WTC11 (cell line): ENCODE data around the gene ATL2. TPM values are rescaled to one million over a fixed set of nuclear protein-coding genes. Genes with fewer than 3 reads are reported as not detected.

Experiments
- ATAC-seq: fragments of 200-7000 bp; cut with Tn5 transposase; 2 replicates; pipeline ENCODE4 v1.10.0; 2021; ENCODE audit warnings: mild to moderate bottlenecking, moderate library complexity
- CTCF ChIA-PET: fragments of 300-600 bp; sonication (Branson Sonifier 250); formaldehyde crosslinking; loops from one replicate; lab custom pipeline; 2021; ENCODE audit warnings: antibody characterized with exemption; lab: Charles Lee
- POLR2A ChIA-PET: fragments of 350-600 bp; sonication (Branson Sonifier 250); formaldehyde crosslinking; loops from one replicate; lab custom pipeline; 2021; ENCODE audit warnings: antibody characterized with exemption; lab: Charles Lee
- DNase-seq: peaks from one replicate; pipeline ENCODE4 v3.0.0; 2021; ENCODE audit warnings: low spot score
- H3K27ac Mint-ChIP-seq: 2 replicates; pipeline ENCODE4 v1.8.0; 2021; ENCODE audit warnings: mixed read lengths
- H3K27me3 Mint-ChIP-seq: 2 replicates; pipeline ENCODE4 v1.8.0; 2021; ENCODE audit warnings: low read depth, mild to moderate bottlenecking, moderate library complexity, mixed read lengths
- H3K36me3 Mint-ChIP-seq: 2 replicates; pipeline ENCODE4 v1.8.0; 2021; ENCODE audit warnings: mixed read lengths
- H3K4me1 Mint-ChIP-seq: 2 replicates; pipeline ENCODE4 v1.8.0; 2022; ENCODE audit warnings: mixed read lengths
- H3K4me3 Mint-ChIP-seq: 2 replicates; pipeline ENCODE4 v1.8.0; 2021; ENCODE audit warnings: mild to moderate bottlenecking, moderate library complexity, mixed read lengths
- H3K9me3 Mint-ChIP-seq: 2 replicates; pipeline ENCODE4 v1.8.0; 2021; ENCODE audit warnings: mixed read lengths
- CREM ChIP-seq: sonication (generic); formaldehyde crosslinking; IDR thresholded peaks from 2 replicates; pipeline ENCODE4 v1.8.1; 2022; ENCODE audit warnings: mild to moderate bottlenecking, missing genetic modification reagents, moderate library complexity
- GABPB1 ChIP-seq: sonication (generic); formaldehyde crosslinking; IDR thresholded peaks from 2 replicates; pipeline ENCODE4 v1.8.1; 2023; ENCODE audit warnings: mild to moderate bottlenecking, missing genetic modification reagents
- MXD4 ChIP-seq: fragments of 250-450 bp; sonication (Bioruptor Pico); IDR thresholded peaks from 2 replicates; pipeline ENCODE4 v1.8.0; 2021; ENCODE audit warnings: mild to moderate bottlenecking, moderate library complexity, borderline replicate concordance
- PRRX2 ChIP-seq: fragments of 250-450 bp; sonication (Bioruptor Pico); IDR thresholded peaks from 2 replicates; pipeline ENCODE4 v1.8.0; 2021; ENCODE audit warnings: mild to moderate bottlenecking
- TP53 ChIP-seq: sonication (generic); formaldehyde crosslinking; IDR thresholded peaks from 2 replicates; pipeline ENCODE4 v1.8.1; 2023; ENCODE audit warnings: mild to moderate bottlenecking, missing genetic modification reagents
- ZNF121 ChIP-seq: sonication (generic); formaldehyde crosslinking; IDR thresholded peaks from 2 replicates; pipeline ENCODE4 v1.8.0; 2023; ENCODE audit warnings: missing genetic modification reagents
- ZNF219 ChIP-seq: sonication (generic); formaldehyde crosslinking; IDR thresholded peaks from 2 replicates; pipeline ENCODE4 v1.8.0; 2023; ENCODE audit warnings: missing genetic modification reagents, mild to moderate bottlenecking, borderline replicate concordance
- ZNF396 ChIP-seq: fragments of 250-450 bp; sonication (Bioruptor Pico); IDR thresholded peaks from 2 replicates; pipeline ENCODE4 v1.8.0; 2021; ENCODE audit warnings: mild to moderate bottlenecking, moderate library complexity, borderline replicate concordance
- ZNF416 ChIP-seq: fragments of 250-450 bp; sonication (Bioruptor Pico); IDR thresholded peaks from 2 replicates; pipeline ENCODE4 v1.9.0; 2021; ENCODE audit warnings: mild to moderate bottlenecking, inconsistent platforms
- total RNA-seq: library from RNA; stranded (reverse); gene quantifications from 3 replicates; pipeline ENCODE4 v1.2.3, GENCODE V29; 2021
- TF ChIP-seq, protein P1 (sequence below): sonication (generic); formaldehyde crosslinking; conservative IDR thresholded peaks from 2 replicates; pipeline ENCODE4 v1.8.1; 2023; ENCODE audit warnings: mild to moderate bottlenecking, low read depth, missing genetic modification reagents, moderate library complexity
- TF ChIP-seq, protein P2 (sequence below): fragments of 250-450 bp; sonication (Bioruptor Pico); IDR thresholded peaks from 2 replicates; pipeline ENCODE4 v1.9.0; 2021; ENCODE audit warnings: mild to moderate bottlenecking
- TF ChIP-seq, protein P3 (sequence below): sonication (generic); formaldehyde crosslinking; IDR thresholded peaks from 2 replicates; pipeline ENCODE4 v1.8.1; 2022; ENCODE audit warnings: mild to moderate bottlenecking, missing genetic modification reagents, moderate library complexity, borderline replicate concordance
- TF ChIP-seq, protein P4 (sequence below): sonication (generic); formaldehyde crosslinking; IDR thresholded peaks from 2 replicates; pipeline ENCODE4 v1.8.0; 2022; ENCODE audit warnings: mild to moderate bottlenecking, missing genetic modification reagents
- TF ChIP-seq, protein P5 (sequence below): sonication (generic); formaldehyde crosslinking; IDR thresholded peaks from 2 replicates; pipeline ENCODE4 v1.8.1; 2022; ENCODE audit warnings: low read depth, mild to moderate bottlenecking, moderate library complexity, missing genetic modification reagents, borderline replicate concordance
- TF ChIP-seq, protein P6 (sequence below): sonication (generic); formaldehyde crosslinking; IDR thresholded peaks from 2 replicates; pipeline ENCODE4 v1.8.1; 2022; ENCODE audit warnings: mild to moderate bottlenecking, moderate library complexity, missing genetic modification reagents
- TF ChIP-seq, protein P7 (sequence below): sonication (generic); formaldehyde crosslinking; IDR thresholded peaks from 2 replicates; pipeline ENCODE4 v1.8.1; 2022; ENCODE audit warnings: missing genetic modification reagents, borderline replicate concordance

The ATL2 gene
- total RNA-seq, 1 experiment from 2014 or later: 90.5 TPM

DNA sequence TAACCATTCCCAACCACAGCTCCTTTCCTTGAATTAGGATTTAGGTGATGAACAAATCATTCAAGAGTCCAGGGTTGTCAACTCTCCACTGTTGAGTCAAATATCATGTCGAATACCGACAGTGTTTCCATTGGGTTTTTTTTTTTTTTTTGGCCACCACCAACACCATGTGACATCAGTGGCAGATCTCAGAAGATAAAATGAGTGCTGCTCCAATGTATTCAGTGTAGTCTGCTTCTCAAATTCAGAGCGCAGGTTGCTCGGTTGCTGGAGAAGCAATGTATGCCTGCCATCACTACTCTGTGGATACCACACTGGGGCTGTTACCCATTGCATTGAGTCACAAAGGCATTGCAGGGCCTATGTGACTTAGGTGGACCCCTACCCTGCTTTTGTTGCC lies 10.8 kb upstream of the ATL2 start:
- H3K9me3 Mint-ChIP-seq: no peaks in the 10 kb centered on the region
- ChIA-PET POLR2A (interaction anchor here (0.7 kb wide), 2 partner anchors 11 to 30 kb away, joined by 3 to 5 read pairs; partner anchors contain the start of gene ATL2), CTCF (interaction anchor here (1.8 kb wide), 1 partner anchor 120 kb away, joined by 5 read pairs; no protein-coding TSS in a partner anchor)
- no peak overlapping the region for H3K27ac Mint-ChIP-seq
- DNase-seq: no peak
- no peaks in the 10 kb centered on the region for H3K36me3 Mint-ChIP-seq
- ATAC-seq: no peak
- peaks cover 6% of the 10 kb centered on the region for H3K4me1 Mint-ChIP-seq
- H3K4me3 Mint-ChIP-seq: no peak overlapping the region
- TF ChIP-seq MXD4 (no peak), PRRX2 (CRISPR knock-in tag) (no peak), GABPB1 (no peak), ZNF396 (CRISPR knock-in tag) (no peak), ZNF121 (CRISPR knock-in tag) (no peak), ZNF416 (CRISPR knock-in tag) (no peak), TP53 (CRISPR knock-in tag) (no peak), ZNF219 (no peak), CREM (no peak)
- TF ChIP-seq, protein P1, sequence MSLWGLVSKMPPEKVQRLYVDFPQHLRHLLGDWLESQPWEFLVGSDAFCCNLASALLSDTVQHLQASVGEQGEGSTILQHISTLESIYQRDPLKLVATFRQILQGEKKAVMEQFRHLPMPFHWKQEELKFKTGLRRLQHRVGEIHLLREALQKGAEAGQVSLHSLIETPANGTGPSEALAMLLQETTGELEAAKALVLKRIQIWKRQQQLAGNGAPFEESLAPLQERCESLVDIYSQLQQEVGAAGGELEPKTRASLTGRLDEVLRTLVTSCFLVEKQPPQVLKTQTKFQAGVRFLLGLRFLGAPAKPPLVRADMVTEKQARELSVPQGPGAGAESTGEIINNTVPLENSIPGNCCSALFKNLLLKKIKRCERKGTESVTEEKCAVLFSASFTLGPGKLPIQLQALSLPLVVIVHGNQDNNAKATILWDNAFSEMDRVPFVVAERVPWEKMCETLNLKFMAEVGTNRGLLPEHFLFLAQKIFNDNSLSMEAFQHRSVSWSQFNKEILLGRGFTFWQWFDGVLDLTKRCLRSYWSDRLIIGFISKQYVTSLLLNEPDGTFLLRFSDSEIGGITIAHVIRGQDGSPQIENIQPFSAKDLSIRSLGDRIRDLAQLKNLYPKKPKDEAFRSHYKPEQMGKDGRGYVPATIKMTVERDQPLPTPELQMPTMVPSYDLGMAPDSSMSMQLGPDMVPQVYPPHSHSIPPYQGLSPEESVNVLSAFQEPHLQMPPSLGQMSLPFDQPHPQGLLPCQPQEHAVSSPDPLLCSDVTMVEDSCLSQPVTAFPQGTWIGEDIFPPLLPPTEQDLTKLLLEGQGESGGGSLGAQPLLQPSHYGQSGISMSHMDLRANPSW: no peak
- TF ChIP-seq, protein P2, sequence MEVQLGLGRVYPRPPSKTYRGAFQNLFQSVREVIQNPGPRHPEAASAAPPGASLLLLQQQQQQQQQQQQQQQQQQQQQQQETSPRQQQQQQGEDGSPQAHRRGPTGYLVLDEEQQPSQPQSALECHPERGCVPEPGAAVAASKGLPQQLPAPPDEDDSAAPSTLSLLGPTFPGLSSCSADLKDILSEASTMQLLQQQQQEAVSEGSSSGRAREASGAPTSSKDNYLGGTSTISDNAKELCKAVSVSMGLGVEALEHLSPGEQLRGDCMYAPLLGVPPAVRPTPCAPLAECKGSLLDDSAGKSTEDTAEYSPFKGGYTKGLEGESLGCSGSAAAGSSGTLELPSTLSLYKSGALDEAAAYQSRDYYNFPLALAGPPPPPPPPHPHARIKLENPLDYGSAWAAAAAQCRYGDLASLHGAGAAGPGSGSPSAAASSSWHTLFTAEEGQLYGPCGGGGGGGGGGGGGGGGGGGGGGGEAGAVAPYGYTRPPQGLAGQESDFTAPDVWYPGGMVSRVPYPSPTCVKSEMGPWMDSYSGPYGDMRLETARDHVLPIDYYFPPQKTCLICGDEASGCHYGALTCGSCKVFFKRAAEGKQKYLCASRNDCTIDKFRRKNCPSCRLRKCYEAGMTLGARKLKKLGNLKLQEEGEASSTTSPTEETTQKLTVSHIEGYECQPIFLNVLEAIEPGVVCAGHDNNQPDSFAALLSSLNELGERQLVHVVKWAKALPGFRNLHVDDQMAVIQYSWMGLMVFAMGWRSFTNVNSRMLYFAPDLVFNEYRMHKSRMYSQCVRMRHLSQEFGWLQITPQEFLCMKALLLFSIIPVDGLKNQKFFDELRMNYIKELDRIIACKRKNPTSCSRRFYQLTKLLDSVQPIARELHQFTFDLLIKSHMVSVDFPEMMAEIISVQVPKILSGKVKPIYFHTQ (CRISPR knock-in tag): no peak
- TF ChIP-seq, protein P3, sequence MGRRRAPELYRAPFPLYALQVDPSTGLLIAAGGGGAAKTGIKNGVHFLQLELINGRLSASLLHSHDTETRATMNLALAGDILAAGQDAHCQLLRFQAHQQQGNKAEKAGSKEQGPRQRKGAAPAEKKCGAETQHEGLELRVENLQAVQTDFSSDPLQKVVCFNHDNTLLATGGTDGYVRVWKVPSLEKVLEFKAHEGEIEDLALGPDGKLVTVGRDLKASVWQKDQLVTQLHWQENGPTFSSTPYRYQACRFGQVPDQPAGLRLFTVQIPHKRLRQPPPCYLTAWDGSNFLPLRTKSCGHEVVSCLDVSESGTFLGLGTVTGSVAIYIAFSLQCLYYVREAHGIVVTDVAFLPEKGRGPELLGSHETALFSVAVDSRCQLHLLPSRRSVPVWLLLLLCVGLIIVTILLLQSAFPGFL (CRISPR knock-in tag): no peak
- TF ChIP-seq, protein P4, sequence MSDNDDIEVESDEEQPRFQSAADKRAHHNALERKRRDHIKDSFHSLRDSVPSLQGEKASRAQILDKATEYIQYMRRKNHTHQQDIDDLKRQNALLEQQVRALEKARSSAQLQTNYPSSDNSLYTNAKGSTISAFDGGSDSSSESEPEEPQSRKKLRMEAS (CRISPR knock-in tag): no peak
- TF ChIP-seq, protein P5, sequence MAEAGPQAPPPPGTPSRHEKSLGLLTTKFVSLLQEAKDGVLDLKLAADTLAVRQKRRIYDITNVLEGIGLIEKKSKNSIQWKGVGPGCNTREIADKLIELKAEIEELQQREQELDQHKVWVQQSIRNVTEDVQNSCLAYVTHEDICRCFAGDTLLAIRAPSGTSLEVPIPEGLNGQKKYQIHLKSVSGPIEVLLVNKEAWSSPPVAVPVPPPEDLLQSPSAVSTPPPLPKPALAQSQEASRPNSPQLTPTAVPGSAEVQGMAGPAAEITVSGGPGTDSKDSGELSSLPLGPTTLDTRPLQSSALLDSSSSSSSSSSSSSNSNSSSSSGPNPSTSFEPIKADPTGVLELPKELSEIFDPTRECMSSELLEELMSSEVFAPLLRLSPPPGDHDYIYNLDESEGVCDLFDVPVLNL: no peak
- TF ChIP-seq, protein P6, sequence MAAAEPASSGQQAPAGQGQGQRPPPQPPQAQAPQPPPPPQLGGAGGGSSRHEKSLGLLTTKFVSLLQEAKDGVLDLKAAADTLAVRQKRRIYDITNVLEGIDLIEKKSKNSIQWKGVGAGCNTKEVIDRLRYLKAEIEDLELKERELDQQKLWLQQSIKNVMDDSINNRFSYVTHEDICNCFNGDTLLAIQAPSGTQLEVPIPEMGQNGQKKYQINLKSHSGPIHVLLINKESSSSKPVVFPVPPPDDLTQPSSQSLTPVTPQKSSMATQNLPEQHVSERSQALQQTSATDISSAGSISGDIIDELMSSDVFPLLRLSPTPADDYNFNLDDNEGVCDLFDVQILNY (CRISPR knock-in tag): no peak
- TF ChIP-seq, protein P7, sequence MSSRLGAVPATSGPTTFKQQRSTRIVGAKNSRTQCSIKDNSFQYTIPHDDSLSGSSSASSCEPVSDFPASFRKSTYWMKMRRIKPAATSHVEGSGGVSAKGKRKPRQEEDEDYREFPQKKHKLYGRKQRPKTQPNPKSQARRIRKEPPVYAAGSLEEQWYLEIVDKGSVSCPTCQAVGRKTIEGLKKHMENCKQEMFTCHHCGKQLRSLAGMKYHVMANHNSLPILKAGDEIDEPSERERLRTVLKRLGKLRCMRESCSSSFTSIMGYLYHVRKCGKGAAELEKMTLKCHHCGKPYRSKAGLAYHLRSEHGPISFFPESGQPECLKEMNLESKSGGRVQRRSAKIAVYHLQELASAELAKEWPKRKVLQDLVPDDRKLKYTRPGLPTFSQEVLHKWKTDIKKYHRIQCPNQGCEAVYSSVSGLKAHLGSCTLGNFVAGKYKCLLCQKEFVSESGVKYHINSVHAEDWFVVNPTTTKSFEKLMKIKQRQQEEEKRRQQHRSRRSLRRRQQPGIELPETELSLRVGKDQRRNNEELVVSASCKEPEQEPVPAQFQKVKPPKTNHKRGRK: no peak
- H3K27me3 Mint-ChIP-seq: peaks cover 2% of the 10 kb centered on the region; the same call in 1 of the 2 replicates
